T-helper 1 cell treated with Interleukin-12 subunit alpha and Interleukin-12 subunit beta and Interleukin-4 antibody, amounts not matched to agents 30 ng/mL and 1 ng/mL, for 36 hours (primary cell): ENCODE results near the gene KIF3A. TPM values are rescaled to one million over a fixed set of nuclear protein-coding genes. Genes with fewer than 3 reads are reported as not detected.

ENCODE experiments used
- intact Hi-C: fragments of 100-400 bp; cut with micrococcal nuclease; formaldehyde crosslinking; loops from one replicate; pipeline ENCODE4 v1.15.1; 2024
- total RNA-seq: library from RNA; stranded (reverse); gene quantifications from 2 replicates; pipeline ENCODE4 v1.2.3, GENCODE V29; 2022

Gene KIF3A
- total RNA-seq, 1 donor from 2014 or later: 41.2 TPM

DNA sequence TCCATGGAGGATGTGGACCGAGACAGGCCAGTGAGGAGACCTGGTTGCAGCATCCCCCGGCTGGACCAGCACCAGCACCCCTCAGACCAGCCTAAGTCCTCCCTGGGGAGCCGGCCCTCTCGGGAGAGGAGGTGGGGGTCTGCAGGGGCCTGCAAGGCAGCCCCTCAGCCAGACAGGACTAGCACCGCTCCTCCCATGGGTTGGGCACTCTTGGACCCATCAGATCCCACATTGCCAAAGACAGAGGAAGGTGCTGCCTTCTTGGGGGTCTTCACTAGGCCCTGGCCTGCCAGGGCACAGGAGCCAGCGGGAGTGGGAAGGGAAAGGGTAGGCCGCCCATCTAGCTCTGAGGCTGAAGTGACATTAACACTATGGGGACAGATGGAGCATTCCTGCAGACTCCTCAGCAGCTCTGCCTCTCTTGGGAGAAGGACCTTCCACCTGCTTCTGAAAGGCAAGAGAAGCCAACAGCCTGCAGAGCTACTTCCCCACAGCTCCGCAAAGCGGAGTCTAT lies 72.6 kb downstream of the KIF3A start:
- intact Hi-C loops: no loop called here

DNA sequence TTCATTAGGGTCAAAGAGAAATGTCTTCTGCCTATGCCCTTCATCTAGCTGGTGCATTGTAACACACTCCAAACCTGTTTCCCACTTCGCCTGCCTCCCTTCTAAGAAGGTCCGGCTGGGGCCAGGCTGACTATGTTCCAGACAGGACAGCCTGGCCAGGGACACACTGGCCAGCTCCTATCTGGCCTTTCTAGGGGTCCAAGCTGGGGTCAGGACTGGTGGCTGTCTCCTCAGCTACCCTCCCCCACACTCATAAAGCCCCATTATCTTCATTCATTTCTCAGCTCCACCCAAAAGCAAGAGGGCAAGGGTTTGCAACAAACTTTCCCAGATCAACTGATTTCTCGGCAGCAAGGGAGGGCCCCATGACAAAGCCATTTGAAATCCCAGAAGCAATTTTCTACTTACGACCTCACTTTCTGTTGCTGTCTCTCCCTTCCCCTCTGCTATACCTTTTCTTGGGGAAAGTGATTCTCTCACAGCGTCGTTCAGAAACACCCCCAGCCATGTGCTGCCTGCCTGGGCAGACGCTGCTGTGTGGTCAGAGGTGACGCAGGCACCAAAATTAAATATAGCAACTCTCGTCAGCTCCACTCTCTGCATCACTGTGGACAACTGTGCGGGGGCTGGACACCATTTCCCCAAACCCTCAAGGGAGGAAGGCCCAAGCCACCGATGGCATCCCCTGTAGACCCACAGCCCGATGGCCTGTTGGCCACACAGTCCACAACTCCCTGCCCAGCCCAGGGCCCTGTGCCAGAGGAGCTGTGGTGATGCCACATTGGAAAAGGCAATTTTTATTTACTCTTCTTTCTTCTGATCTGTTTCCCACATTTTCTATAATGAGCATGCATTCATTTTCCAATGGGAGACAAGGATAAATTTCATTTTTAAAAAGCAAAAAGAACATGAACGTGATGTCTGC lies 73.3 kb downstream of the KIF3A start:
- intact Hi-C loops: loop anchor here (1.0 to 2.0 kb wide), 3 partner anchors 23 to 50 kb away; no protein-coding TSS in a partner anchor

DNA sequence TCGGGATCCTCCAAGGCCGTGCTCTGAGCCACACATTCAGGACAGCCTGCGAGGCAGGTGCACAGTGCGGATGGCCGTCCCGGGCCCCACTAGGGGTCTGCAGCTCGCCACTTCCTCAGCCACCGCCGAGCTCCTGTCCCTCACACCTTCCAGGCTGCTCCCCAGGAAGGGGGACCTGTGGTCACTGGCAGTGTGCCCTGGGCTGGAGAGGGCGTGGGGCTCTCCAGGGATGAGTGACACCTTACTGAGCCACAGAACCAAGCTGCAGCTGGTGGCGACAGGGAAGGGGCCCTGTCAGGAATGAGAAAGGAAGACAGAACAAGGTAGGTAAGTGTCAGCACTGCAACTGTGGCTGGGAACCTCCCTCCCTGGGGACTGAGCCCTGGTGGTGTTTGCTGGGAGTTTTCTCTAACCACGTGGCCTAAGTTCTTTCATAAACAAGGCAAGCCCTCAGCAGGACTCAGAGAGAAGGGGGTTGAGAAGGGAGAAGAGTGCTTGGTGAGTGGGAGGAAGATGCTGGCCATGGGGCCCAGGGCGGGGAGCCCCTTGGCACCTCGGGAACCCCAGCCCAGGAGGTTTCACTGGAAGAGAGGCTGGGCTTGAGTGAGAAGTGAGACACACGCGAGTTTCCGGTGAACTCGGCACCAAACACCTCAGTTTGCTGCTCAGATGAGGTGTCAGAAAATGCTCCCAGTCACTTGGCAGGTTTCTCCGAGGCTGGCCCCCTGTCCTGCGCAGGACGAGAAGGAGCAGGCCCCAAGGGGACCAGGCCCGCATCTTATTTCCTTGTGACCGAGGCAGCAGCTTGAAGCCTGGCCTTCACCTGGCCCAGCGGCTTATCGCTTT lies 74.2 kb downstream of the KIF3A start:
- intact Hi-C loops: loop anchor here (1.0 to 2.0 kb wide), 3 partner anchors 22 to 51 kb away; no protein-coding TSS in a partner anchor

DNA sequence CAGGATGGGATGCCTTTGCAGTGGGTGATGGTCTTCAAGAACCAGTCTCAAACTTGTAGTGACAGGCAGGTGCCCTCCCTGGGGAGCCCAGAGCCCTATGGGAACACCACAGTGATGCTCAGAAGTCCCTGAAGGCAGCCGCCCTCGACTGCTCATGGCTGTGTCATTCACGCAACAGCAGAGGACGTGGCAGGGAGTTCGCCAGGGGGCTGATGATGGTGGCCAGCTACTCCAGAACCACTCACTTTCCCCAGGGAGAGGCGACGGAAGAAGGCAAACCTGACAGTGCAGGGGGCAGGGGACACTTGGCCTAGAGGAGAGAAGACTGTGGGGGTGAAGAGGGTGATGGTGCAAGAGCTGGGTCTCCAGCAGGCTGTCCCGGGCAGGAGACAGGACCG lies 75.3 kb downstream of the KIF3A start:
- intact Hi-C loops: loop anchor here (2.0 kb wide), 1 partner anchor 21 kb away; no protein-coding TSS in a partner anchor

DNA sequence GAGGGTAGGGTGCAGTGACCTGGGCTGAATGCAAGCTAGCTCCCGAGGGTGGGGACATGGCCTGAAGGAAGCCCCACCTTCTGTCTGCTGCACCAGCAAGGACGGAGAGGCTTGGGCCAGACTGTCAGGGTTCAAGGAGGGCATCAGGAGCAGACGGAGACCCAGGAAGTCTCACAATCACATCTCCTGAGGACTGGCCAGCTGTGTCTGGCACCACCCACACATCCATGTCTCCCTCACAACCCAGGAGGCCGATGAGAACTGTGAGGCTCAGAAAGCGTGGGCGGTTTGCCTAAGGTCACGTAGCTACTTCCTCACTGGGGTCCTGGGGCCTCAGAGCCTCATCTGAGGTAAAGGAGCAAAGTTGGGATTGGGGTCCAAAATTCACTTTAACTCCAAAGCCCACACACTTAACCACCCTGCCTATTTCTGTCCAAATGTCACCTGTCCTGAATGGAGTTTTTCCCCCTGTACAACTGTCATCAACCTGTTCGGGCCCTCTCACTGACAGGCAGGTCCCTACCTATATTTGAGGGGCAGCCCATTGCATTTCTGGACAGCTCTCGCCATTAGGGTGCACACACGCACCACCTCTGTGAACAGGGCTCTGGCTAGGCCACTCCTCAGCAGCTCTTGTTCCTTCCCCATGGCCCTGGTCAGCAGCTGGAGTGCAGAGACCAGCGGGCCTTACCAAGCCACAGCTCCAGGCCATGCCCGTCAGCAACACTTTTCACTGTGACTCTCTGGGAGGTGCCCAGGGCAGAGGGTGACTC lies 75.9 kb downstream of the KIF3A start:
- intact Hi-C loops: loop anchor here (2.0 kb wide), 1 partner anchor 21 kb away; no protein-coding TSS in a partner anchor

DNA sequence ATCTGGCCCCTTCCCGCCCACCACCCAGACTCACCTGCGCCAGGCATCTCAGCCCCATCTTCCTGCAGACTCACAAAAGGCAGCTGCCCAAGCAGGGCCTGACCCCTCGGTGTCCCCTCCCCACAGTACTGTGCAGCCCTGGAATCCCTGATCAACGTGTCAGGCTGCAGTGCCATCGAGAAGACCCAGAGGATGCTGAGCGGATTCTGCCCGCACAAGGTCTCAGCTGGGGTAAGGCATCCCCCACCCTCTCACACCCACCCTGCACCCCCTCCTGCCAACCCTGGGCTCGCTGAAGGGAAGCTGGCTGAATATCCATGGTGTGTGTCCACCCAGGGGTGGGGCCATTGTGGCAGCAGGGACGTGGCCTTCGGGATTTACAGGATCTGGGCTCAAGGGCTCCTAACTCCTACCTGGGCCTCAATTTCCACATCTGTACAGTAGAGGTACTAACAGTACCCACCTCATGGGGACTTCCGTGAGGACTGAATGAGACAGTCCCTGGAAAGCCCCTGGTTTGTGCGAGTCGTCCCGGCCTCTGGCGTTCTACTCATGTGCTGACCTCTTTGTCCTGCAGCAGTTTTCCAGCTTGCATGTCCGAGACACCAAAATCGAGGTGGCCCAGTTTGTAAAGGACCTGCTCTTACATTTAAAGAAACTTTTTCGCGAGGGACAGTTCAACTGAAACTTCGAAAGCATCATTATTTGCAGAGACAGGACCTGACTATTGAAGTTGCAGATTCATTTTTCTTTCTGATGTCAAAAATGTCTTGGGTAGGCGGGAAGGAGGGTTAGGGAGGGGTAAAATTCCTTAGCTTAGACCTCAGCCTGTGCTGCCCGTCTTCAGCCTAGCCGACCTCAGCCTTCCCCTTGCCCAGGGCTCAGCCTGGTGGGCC lies 77.5 kb downstream of the KIF3A start:
- intact Hi-C loops: no loop called here

DNA sequence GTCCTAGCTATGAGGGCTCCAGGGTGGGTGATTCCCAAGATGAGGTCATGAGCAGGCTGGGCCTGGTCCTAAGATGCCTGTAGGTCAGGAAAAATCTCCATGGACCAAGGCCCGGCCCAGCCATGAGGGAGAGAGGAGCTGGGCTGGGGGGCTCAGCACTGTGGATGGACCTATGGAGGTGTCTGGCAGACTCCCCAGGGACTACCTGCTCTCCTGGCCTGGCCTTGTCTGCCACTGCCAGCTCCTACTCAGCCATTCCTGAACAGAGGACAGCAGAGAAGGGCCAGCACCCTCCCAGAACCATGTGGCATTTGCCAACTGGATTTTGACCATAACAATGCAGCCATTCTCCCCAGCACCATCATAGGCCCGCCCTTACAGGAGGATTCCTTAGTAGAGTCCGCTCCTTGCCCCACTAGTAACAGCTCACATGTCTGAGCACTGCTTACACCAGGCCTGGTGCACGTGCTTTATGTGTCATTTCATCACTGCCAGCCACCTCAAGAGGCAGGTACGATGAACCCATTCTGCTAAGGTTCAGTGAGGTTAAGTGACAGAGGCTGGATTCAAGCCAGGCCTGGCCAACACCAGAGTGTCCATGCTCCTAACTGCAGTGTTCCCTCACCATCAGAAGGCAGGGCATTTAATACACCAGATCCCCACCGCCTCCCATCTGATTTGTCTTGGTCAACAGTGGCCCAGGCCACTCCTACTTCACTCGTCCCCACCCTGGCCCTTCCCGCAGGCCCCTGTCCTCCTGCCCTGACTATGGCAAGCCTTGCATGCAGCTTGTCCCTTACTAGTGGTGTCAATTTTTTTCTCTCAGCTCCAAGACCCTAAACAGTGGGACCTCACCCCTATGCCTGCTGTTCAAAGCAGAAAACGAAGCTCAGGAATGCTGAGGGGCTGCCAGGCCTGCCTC lies 78.7 kb downstream of the KIF3A start:
- intact Hi-C loops: no loop called here

DNA sequence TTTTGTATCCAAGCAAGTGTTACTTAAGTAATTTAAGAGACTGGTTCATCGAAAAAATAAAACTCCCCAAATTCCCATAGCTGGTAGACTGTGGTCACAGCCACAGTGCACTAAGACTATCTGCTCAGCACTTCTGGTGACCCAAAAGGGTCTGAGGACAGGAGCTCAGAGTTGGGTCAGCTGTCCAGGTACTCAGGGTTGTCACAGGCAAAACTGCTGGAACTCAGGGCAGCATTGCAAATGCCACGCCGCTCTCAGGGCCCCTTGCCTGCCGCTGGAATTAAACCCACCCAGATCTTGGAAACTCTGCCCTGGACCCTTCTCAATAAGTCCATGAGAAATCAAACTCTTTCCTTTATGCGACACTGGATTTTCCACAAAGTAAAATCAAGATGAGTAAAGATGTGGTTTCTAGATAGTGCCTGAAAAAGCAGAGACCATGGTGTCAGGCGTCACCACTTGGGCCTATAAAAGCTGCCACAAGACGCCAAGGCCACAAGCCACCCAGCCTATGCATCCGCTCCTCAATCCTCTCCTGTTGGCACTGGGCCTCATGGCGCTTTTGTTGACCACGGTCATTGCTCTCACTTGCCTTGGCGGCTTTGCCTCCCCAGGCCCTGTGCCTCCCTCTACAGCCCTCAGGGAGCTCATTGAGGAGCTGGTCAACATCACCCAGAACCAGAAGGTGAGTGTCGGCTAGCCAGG lies 79.5 kb downstream of the KIF3A start, which contains the start of gene IL13:
IL13 (plus strand) TSS at position 498 of the 705 bp plus-strand sequence; CDS start at position 512, 14 bp downstream.
- intact Hi-C loops: no loop called here

DNA sequence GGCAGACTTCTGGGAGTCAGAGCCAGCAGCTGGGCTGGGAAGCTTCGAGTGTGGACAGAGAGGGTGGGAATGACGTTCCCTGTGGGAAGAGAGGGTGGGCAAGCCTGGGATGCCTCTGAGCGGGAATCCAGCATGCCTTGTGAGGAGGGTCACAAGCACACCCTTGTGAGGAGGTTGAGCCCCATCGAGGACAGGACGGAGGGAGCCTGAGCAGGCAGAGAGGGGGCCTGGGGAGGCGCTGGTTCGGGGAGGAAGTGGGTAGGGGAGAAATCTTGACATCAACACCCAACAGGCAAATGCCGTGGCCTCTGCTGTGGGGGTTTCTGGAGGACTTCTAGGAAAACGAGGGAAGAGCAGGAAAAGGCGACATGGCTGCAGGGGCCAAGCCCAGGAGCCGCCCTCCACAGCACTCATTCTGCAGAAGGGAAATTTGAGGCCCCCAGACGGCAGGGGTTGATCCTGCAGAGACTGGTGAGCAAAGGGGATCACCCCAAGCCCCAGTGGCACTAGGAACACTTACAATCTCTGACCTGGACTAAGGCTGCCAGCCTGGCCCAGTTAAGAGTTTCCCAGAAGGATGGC lies 80.5 kb downstream of the KIF3A start:
- intact Hi-C loops: loop anchor here (1.0 kb wide), 1 partner anchor 21 kb away; no protein-coding TSS in a partner anchor

DNA sequence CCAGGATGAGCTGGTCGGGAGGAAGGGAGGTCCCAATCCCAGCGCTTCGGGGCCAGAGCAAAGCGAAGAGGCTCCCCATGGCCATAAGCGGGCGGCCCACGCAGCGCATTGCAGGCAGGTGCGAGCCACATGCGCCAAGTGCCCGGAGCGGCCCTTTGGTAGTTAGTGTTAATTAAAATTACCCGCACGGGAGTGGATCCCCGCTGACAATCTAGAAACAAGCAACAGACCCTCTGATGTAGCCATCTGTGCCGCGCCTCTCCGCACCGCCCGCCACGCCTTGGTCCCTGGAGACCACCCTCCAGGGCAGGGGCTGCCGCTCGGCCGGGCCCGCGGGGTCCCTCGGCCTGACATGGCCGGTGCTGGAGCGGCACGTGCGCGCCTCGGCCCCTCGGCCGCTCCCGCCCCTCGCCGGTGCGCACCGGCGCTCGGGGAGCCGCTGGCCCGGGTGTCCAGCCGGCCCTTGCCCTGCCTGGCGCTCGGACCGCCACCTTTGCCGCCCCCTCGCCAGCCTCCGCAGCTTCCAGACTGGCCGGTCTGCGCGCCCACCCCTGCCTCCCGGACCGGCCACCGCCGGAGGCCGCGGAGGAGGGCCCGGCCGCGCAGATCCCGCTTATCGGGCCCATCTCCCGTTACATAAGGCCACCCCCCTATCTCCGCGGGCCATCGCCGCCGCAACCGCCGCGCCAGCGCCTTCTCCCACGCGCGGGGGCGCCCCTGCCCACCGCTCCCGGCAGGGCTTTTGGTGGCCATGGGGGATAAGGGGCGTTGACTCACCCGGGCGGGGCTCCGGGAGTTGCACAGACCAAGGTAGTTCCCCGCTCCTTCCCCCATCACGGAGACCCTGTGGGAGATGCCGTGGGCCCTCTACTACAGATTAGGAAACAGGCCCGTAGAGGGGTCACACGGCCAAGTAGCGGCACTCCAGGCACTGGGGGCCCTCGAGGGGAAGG lies 81.2 kb downstream of the KIF3A start:
- intact Hi-C loops: loop anchor here (1.0 kb wide), 1 partner anchor 20 kb away; no protein-coding TSS in a partner anchor

DNA sequence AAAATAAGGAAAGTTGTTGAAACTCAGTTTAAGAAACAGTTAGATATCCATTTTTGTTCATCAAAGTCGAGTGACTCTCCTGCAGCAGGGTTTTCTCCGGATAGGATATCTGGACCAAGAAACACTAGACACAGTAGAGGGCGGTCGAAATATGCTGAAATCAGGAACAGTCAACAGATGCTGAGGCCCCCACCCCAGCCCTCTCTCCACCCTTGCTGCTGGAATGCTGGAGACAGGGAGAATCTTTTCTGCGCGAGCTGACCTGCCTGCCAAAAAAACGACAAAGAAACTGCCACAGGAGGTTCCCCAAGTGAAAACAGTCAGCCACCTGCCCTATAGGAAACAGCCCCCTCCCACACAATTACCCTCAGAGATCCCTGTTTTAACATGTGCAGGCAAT lies 83.6 kb downstream of the KIF3A start:
- intact Hi-C loops: loop anchor here (1.0 kb wide), 1 partner anchor 12 kb away; no protein-coding TSS in a partner anchor

DNA sequence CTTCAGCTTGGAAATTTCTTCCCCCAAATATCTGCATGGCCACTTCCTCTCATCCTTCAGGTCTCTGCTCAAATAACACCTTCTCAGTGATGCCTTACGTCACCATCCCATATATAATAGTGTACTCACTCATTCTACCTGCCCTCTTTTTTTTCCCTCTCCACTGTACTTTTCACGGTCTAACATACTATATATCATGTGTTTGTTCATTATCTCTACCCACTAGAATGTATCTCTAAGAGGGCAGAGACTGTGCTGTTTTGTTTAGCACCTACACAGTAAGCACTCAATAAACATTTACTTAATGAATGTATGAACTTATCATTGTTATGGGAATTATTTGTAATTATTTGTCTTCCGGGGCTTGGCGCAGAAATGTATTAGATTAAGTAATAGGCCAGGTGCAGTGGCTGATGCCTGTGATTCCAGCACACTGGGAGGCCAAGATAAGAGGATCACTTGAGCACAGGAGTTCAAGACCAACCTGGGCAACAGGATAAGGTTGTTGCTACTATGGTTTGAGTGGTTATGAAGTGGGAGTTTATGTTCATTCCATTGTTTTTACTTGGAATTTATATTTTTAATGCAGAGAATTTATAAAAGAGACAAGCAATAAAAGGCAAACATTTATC lies 85.4 kb downstream of the KIF3A start:
- intact Hi-C loops: no loop called here

DNA sequence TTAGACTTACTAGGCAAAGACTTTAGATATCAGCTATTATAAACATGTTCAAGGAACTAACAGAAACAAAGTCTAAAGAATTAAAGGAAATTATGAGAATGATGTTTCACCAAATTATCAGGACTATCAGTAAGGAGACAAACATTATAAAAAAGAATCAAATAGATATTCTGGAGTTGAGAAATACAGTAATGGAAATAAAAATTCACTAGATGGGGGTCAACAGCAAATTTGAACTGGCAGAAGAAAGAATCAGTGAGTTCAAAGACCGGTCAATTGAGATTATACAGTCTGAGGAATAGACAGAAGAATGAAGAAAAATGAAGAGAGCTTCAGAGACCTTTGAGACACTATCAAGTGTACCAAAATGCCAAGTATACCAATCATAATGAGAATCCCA lies 89.0 kb downstream of the KIF3A start:
- intact Hi-C loops: no loop called here

DNA sequence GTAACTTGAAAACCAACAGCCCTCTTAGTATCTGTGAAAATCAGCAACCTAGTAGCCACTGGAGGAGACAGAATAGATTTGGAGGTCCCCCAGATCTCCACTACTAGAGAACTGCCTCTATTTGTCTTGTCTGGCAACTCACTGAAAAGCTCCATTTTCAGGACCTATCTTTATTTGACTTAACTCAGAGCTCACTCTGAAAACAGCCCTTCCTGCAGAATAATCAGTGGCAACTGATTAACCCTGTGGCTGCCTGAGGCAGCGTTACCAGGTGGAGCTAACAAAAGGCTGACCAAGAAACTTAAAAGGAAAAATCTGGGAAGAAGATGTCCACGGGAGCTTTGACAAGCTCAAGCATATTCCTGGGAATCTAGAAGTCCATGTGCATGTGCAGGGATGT lies 89.9 kb downstream of the KIF3A start:
- intact Hi-C loops: no loop called here

DNA sequence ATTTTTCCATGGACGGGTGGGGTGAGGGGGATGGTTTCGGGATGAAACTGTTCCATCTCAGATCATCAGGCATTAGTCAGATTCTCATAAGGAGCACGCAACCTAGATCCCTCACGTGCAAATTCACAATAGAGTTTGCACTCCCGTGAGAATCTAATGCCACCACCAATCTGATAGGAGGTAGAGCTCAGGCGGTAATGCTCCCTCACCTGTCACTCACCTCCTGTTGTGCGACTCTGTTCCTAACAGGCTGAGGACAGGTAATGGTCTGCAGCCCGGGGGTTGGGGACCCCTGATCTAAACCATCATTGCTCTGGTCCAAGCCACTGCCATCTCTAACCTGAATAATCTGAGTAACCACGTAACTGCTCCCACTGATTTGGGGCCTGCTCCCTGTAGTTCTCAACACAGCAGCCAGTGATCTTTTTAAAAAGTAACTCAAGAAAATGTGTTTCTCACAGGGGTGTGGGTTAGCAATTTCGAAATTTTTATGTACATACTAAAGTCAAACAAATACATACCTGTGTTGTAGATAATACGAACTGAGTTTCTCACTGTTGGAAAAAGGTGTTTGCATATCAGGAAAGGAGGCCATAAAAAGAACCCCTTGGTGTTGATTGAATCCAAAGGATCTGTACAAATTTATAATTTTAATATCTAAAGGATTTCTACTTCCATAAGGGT lies 90.6 kb downstream of the KIF3A start:
- intact Hi-C loops: no loop called here
